Progenitor cell of endocrine pancreas (in vitro differentiated cells): ENCODE results near the gene TNFSF4. TPM values are rescaled to one million over a fixed set of nuclear protein-coding genes. Genes with fewer than 3 reads are reported as not detected.

Experiments used
- DNase-seq: peaks from one replicate; pipeline ENCODE4 v3.0.0; 2021; ENCODE audit warnings: low spot score; ENCODE audit not compliant: unreplicated experiment
- H3K27ac Mint-ChIP-seq: 2 replicates; pipeline ENCODE4 v1.8.0; 2021; ENCODE audit warnings: mild to moderate bottlenecking, moderate library complexity, mixed read lengths
- H3K27me3 Mint-ChIP-seq: 2 replicates; pipeline ENCODE4 v1.8.0; 2021; ENCODE audit warnings: mixed read lengths
- H3K36me3 Mint-ChIP-seq: 2 replicates; pipeline ENCODE4 v1.8.0; 2022; ENCODE audit warnings: mixed read lengths; ENCODE audit not compliant: insufficient read depth
- H3K4me1 Mint-ChIP-seq: 2 replicates; pipeline ENCODE4 v1.8.0; 2021; ENCODE audit warnings: low read depth, mixed read lengths
- H3K4me3 Mint-ChIP-seq: 2 replicates; pipeline ENCODE4 v1.8.0; 2021; ENCODE audit warnings: low read depth, mild to moderate bottlenecking, moderate library complexity, mixed read lengths
- H3K9me3 Mint-ChIP-seq: 2 replicates; pipeline ENCODE4 v1.8.0; 2021; ENCODE audit warnings: low read depth, mixed read lengths
- CTCF ChIP-seq: fragments of 200-600 bp; sonication (generic); IDR thresholded peaks from one replicate; pipeline ENCODE4 v1.5.0; 2021; ENCODE audit warnings: antibody characterized with exemption, mild to moderate bottlenecking; ENCODE audit not compliant: unreplicated experiment
- total RNA-seq: library from RNA; stranded (reverse); gene quantifications from 2 replicates; pipeline ENCODE4 v1.2.1, GENCODE V29; 2021

TNFSF4 gene
- total RNA-seq, 1 donor from 2014 or later, result 1.7 TPM

DNA sequence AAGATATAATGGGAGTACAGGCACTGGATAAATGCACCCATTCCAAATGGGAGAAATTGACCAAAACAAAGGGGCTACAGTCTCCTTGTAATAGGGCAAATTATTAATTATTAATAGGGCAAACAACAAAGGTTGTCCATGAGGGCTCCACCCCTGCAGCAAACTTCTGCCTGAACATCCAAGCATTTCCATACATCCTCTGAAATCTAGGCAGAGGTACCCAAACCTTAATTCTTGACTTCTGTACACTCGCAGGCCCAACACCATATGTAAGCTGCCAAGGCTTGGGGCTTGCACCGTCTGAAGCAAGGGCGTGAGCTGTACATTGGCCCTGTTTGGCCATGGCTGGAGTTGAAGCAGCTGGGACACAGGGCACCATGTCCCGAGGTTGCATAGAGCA lies 33.7 kb downstream of the TNFSF4 start:
- Mint-ChIP-seq H3K4me3 (no peak overlapping the region), H3K4me1 (no peaks in the 10 kb centered on the region), H3K27me3 (no peaks in the 10 kb centered on the region), H3K27ac (no peak overlapping the region), H3K36me3 (peaks cover 9% of the 10 kb centered on the region), H3K9me3 (peaks cover 43% of the 10 kb centered on the region)
- no peak for DNase-seq
- no peak for TF ChIP-seq CTCF

DNA sequence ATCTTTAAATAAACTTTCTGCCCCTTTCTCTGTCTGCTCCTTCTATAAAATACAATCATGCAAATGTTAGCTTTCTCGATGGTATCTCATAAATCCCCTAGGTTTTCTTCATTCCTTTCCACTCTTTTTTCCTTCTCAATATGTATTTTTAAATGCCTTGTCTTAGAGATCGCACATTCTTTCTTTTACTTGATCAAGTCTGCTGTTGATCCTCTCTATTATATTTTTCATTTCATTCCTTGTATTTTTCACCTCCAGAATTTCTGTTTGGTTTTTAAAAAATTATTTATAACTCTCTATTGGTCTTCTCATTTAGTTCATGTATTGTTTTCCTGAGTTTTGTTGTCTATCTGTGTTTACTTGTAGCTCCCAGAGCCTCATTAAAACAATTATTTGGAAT lies 36.0 kb downstream of the TNFSF4 start:
- no peak for DNase-seq
- Mint-ChIP-seq H3K9me3 (peaks cover 40% of the 10 kb centered on the region), H3K27me3 (no peaks in the 10 kb centered on the region), H3K36me3 (peaks cover 9% of the 10 kb centered on the region), H3K27ac (no peak overlapping the region), H3K4me3 (no peak overlapping the region), H3K4me1 (no peaks in the 10 kb centered on the region)
- TF ChIP-seq CTCF, result no peak

DNA sequence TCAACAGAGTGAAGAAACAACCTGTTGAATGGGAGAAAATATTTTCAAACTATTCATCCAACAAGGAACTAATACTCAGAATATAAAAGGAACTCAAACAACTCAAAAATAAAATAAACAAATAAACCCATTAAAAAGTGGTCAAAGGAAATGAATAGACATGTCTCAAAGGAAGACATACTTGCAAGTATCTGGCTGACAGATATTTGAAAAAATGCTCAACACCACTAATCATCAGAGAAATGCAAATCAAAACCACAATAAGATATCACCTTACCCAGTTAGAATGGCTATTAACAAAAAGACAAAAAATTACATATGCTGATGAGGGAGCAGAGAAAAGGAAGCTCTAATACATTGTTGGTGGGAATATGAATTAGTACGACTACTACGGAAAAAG lies 38.2 kb downstream of the TNFSF4 start:
- H3K27me3 Mint-ChIP-seq, result no peaks in the 10 kb centered on the region
- no peak for DNase-seq
- no peak overlapping the region for H3K4me3 Mint-ChIP-seq
- TF ChIP-seq CTCF, result no peak
- H3K4me1 Mint-ChIP-seq, result peaks cover 9% of the 10 kb centered on the region
- H3K36me3 Mint-ChIP-seq, result peaks cover 5% of the 10 kb centered on the region
- H3K9me3 Mint-ChIP-seq, result peaks cover 27% of the 10 kb centered on the region
- no peak overlapping the region for H3K27ac Mint-ChIP-seq

DNA sequence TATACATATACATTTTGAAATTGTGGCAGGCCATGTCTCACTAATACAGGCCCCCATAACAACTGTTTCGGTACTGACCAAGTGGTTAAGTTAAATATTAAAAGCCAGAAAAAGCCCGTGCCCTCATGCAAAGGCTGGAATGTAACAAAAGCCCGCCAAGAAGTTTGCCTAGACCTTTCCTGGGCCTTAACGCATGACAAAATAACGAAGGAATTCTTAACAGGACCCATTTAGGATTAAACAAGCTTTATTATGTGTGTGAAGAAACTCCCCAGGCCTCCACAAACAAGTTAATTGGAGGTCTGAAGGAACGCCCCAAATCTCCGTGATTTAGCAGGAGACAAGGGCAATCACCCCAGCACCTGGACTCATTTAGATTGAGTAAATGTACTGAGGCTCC lies 42.4 kb downstream of the TNFSF4 start:
- Mint-ChIP-seq H3K9me3 (peaks cover 12% of the 10 kb centered on the region), H3K27me3 (no peaks in the 10 kb centered on the region), H3K4me3 (no peak overlapping the region), H3K4me1 (peaks cover 9% of the 10 kb centered on the region), H3K36me3 (no peaks in the 10 kb centered on the region), H3K27ac (peak overlapping the region; percentile 71)
- TF ChIP-seq CTCF, result no peak
- no peak for DNase-seq

DNA sequence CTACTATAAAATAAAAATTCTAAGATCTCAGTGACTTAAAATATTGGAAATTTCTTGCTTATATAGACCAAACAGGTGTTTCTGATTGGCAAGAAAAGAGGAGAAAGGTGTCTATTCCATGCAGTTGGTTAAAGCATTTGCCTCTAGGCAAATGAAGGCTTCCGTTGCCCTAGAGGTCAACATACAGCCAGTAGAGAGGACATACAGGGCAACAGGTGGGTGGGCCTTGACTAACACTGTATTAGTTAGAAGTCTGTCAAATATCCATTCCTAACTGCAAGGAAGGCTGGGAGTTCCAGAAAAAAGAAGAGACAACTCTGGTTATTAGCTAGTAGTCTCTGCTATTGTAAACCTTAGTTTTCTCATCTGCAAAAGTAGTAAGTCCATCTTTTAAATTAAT lies 43.0 kb downstream of the TNFSF4 start:
- Mint-ChIP-seq H3K36me3 (no peaks in the 10 kb centered on the region), H3K27me3 (no peaks in the 10 kb centered on the region), H3K27ac (no peak overlapping the region), H3K4me1 (peaks cover 9% of the 10 kb centered on the region), H3K9me3 (peaks cover 8% of the 10 kb centered on the region), H3K4me3 (no peak overlapping the region)
- no peak for DNase-seq
- no peak for TF ChIP-seq CTCF
